ENCODE measurements around the gene RIC8A.

Gene RIC8A

DNA sequence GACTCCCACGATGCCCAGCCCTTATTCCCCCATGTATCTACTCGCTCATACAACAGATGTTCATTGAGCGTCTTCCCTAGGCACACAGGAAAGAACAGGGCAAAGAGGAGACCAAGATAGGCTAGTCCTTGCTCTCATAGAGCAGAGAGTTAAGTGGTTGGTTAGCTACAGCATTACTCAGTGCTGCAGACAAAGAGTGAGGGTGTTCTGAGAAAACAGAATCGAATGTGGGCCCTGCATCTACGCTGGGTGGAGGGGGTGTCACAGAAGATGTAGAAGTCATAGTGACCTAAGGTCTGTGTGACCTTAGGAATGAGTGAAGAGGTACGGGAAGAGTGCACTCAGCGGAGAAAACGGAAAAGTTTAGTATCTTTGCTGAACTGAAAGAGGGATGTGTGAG, 41.6 kb downstream of the RIC8A start:
- H3K36me3 ChIP-seq (ENCODE audit: control insufficient read depth, insufficient read depth, low read length), result peaks cover 11% of the 10 kb centered on the region

DNA sequence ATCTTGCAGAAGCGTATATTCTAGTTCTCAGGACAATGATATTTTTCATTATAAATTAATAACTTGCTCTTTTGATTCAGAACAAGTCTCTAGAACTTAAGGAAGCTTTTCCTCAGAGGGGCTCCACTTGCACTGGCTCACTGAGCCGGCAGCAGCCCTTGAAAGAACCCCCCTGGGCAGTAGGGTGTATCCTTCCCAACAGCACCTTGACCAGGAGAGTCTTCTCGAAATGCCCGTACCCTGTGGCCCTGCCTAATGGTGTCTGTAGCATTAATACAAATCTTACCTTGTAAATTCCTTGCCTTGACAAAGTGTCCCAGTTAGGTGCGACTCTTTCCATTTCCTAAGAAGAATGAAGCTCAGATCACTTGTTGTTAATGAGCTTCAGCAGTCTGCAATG, 42.8 kb downstream of the RIC8A start:
- Histone ChIP-seq H3K4me1 (ENCODE audit: control insufficient read depth, insufficient read depth, low read length) (no peaks in the 10 kb centered on the region), H3K9ac (ENCODE audit: low read length) (no peak overlapping the region), H3K27me3 (ENCODE audit: control insufficient read depth, insufficient read depth, low read length) (no peaks in the 10 kb centered on the region), H3K36me3 (ENCODE audit: control insufficient read depth, insufficient read depth, low read length) (peaks cover 11% of the 10 kb centered on the region), H3K4me3 (ENCODE audit: low read length) (no peak overlapping the region), H3K9me3 (ENCODE audit: control insufficient read depth, low read length) (no peaks in the 10 kb centered on the region)

More for the DNA sequence above, 41.6 kb downstream of the RIC8A start:
- Histone ChIP-seq H3K4me1 (ENCODE audit: control insufficient read depth, insufficient read depth, low read length) (no peaks in the 10 kb centered on the region), H3K4me3 (ENCODE audit: low read length) (no peak overlapping the region), H3K27me3 (ENCODE audit: control insufficient read depth, insufficient read depth, low read length) (no peaks in the 10 kb centered on the region), H3K9ac (ENCODE audit: low read length) (no peak overlapping the region), H3K9me3 (ENCODE audit: control insufficient read depth, low read length) (no peaks in the 10 kb centered on the region)

GRCh38 chr11:250740-251299, 43.3 kb downstream of the RIC8A start:
- Histone ChIP-seq H3K9ac (ENCODE audit: low read length) (no peak overlapping the region), H3K27me3 (ENCODE audit: control insufficient read depth, insufficient read depth, low read length) (no peaks in the 10 kb centered on the region), H3K36me3 (ENCODE audit: control insufficient read depth, insufficient read depth, low read length) (peaks cover 9% of the 10 kb centered on the region)

DNA sequence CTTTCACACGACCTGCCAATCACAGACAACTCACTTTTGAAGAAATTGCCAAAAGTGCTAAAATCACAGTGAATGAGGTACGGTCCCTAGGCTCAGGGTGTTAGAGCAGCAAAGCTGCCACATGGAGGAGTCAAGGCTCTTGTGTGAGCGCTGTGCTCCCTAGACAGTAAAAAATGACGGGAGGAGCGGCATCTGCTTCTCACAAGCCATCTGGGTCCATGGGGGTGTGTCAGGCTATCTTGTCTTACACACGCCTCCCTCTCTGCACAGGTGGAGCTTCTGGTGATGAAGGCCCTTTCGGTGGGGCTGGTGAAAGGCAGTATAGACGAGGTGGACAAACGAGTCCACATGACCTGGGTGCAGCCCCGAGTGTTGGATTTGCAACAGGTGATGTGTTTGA, 44.0 kb downstream of the RIC8A start:
- Histone ChIP-seq H3K9ac (ENCODE audit: low read length) (no peak overlapping the region), H3K27me3 (ENCODE audit: control insufficient read depth, insufficient read depth, low read length) (no peaks in the 10 kb centered on the region), H3K9me3 (ENCODE audit: control insufficient read depth, low read length) (no peaks in the 10 kb centered on the region), H3K4me3 (ENCODE audit: low read length) (no peak overlapping the region), H3K4me1 (ENCODE audit: control insufficient read depth, insufficient read depth, low read length) (no peaks in the 10 kb centered on the region), H3K36me3 (ENCODE audit: control insufficient read depth, insufficient read depth, low read length) (peaks cover 6% of the 10 kb centered on the region)

More at GRCh38 chr11:250740-251299, 43.3 kb downstream of the RIC8A start:
- Histone ChIP-seq H3K4me3 (ENCODE audit: low read length) (no peak overlapping the region), H3K4me1 (ENCODE audit: control insufficient read depth, insufficient read depth, low read length) (no peaks in the 10 kb centered on the region), H3K9me3 (ENCODE audit: control insufficient read depth, low read length) (no peaks in the 10 kb centered on the region)

- no peak overlapping the region for H3K4me3 ChIP-seq (ENCODE audit: low read length)
- H3K4me1 ChIP-seq (ENCODE audit: control insufficient read depth, insufficient read depth, low read length), result no peaks in the 10 kb centered on the region
- no peaks in the 10 kb centered on the region for H3K9me3 ChIP-seq (ENCODE audit: control insufficient read depth, low read length)
- H3K27me3 ChIP-seq (ENCODE audit: control insufficient read depth, insufficient read depth, low read length), result no peaks in the 10 kb centered on the region
- peaks cover 6% of the 10 kb centered on the region for H3K36me3 ChIP-seq (ENCODE audit: control insufficient read depth, insufficient read depth, low read length)
- no peak overlapping the region for H3K9ac ChIP-seq (ENCODE audit: low read length)
Measured at GRCh38 chr11:252666-253065, 45.2 kb downstream of the RIC8A start.

GRCh38 chr11:253160-253885, 45.8 kb downstream of the RIC8A start:
- H3K27me3 ChIP-seq (ENCODE audit: control insufficient read depth, insufficient read depth, low read length), result no peaks in the 10 kb centered on the region
- H3K9me3 ChIP-seq (ENCODE audit: control insufficient read depth, low read length), result no peaks in the 10 kb centered on the region
- H3K4me1 ChIP-seq (ENCODE audit: control insufficient read depth, insufficient read depth, low read length), result no peaks in the 10 kb centered on the region
- H3K36me3 ChIP-seq (ENCODE audit: control insufficient read depth, insufficient read depth, low read length), result peaks cover 6% of the 10 kb centered on the region
- H3K9ac ChIP-seq (ENCODE audit: low read length), result no peak overlapping the region
- H3K4me3 ChIP-seq (ENCODE audit: low read length), result no peak overlapping the region

DNA sequence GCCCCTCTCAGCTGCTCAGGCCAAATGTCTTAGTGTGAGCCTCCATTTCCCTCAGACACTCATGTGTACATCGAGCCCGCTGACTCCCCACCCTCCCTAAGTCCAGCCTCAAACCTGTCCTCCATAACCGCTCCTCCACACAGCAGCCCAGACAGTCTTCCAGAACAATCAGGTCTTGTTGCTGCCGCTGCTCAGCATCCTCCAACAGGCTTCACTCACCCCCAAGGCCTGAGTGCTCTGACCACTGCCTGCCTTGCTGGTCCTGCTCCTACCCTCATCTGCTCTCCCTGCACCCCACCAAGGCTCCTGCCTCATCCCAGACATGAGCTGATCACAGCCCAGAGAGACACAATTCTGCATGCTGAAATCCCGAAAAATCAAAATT, 46.4 kb downstream of the RIC8A start:
- H3K9ac ChIP-seq (ENCODE audit: low read length), result no peak overlapping the region
- H3K4me3 ChIP-seq (ENCODE audit: low read length), result no peak overlapping the region
- no peaks in the 10 kb centered on the region for H3K27me3 ChIP-seq (ENCODE audit: control insufficient read depth, insufficient read depth, low read length)
- no peaks in the 10 kb centered on the region for H3K4me1 ChIP-seq (ENCODE audit: control insufficient read depth, insufficient read depth, low read length)
- H3K36me3 ChIP-seq (ENCODE audit: control insufficient read depth, insufficient read depth, low read length), result peaks cover 3% of the 10 kb centered on the region
- H3K9me3 ChIP-seq (ENCODE audit: control insufficient read depth, low read length), result no peaks in the 10 kb centered on the region

GRCh38 chr11:255176-255575, 47.7 kb downstream of the RIC8A start:
- H3K27me3 ChIP-seq (ENCODE audit: control insufficient read depth, insufficient read depth, low read length), result no peaks in the 10 kb centered on the region
- H3K9ac ChIP-seq (ENCODE audit: low read length), result no peak overlapping the region
- no peak overlapping the region for H3K4me3 ChIP-seq (ENCODE audit: low read length)
- no peaks in the 10 kb centered on the region for H3K36me3 ChIP-seq (ENCODE audit: control insufficient read depth, insufficient read depth, low read length)
- no peaks in the 10 kb centered on the region for H3K9me3 ChIP-seq (ENCODE audit: control insufficient read depth, low read length)
- H3K4me1 ChIP-seq (ENCODE audit: control insufficient read depth, insufficient read depth, low read length), result no peaks in the 10 kb centered on the region

- H3K4me1 ChIP-seq (ENCODE audit: control insufficient read depth, insufficient read depth, low read length), result no peaks in the 10 kb centered on the region
- no peaks in the 10 kb centered on the region for H3K36me3 ChIP-seq (ENCODE audit: control insufficient read depth, insufficient read depth, low read length)
- no peak overlapping the region for H3K9ac ChIP-seq (ENCODE audit: low read length)
- H3K4me3 ChIP-seq (ENCODE audit: low read length), result no peak overlapping the region
- no peaks in the 10 kb centered on the region for H3K27me3 ChIP-seq (ENCODE audit: control insufficient read depth, insufficient read depth, low read length)
- H3K9me3 ChIP-seq (ENCODE audit: control insufficient read depth, low read length), result no peaks in the 10 kb centered on the region
Measured at GRCh38 chr11:255816-256215, 48.3 kb downstream of the RIC8A start.

GRCh38 chr11:256952-257737, 49.6 kb downstream of the RIC8A start:
- Histone ChIP-seq H3K9ac (ENCODE audit: low read length) (no peak overlapping the region), H3K36me3 (ENCODE audit: control insufficient read depth, insufficient read depth, low read length) (no peaks in the 10 kb centered on the region), H3K4me3 (ENCODE audit: low read length) (no peak overlapping the region), H3K27me3 (ENCODE audit: control insufficient read depth, insufficient read depth, low read length) (no peaks in the 10 kb centered on the region), H3K4me1 (ENCODE audit: control insufficient read depth, insufficient read depth, low read length) (no peaks in the 10 kb centered on the region), H3K9me3 (ENCODE audit: control insufficient read depth, low read length) (no peaks in the 10 kb centered on the region)

DNA sequence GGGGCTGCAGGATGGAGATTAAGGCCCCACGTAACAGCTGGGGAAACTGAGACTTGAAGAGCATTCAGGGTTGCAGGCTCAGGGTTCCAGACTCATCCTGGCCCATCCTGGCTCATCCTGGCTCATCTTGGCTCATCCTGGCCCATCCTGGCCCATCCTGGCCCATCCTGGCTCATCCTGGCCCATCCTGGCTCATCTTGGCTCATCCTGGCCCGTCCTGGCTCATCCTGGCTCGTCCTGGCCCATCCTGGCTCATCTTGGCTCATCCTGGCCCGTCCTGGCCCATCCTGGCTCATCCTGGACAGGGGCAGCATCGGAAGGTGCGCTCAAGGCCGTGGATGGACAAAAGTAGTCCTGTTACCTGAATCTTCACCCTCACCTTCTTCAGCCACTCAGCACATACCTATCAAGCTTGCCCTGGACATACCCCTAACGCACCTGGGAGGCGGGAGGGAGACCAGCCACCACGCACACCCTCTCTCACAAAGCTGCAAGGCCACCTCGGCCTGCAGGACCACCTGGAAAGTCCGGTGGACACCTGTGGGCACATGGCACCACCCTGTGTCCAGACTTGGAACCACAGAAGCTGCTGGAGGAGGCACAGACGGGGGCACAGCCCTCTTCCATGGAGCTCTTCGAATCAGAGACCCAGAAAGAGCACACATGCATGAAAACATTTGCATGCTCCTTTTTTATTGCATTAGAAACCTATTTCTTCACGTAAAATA, 50.4 kb downstream of the RIC8A start:
- Histone ChIP-seq H3K36me3 (ENCODE audit: control insufficient read depth, insufficient read depth, low read length) (no peaks in the 10 kb centered on the region), H3K9me3 (ENCODE audit: control insufficient read depth, low read length) (no peaks in the 10 kb centered on the region), H3K4me1 (ENCODE audit: control insufficient read depth, insufficient read depth, low read length) (no peaks in the 10 kb centered on the region), H3K9ac (ENCODE audit: low read length) (no peak overlapping the region), H3K27me3 (ENCODE audit: control insufficient read depth, insufficient read depth, low read length) (no peaks in the 10 kb centered on the region), H3K4me3 (ENCODE audit: low read length) (no peak overlapping the region)

DNA sequence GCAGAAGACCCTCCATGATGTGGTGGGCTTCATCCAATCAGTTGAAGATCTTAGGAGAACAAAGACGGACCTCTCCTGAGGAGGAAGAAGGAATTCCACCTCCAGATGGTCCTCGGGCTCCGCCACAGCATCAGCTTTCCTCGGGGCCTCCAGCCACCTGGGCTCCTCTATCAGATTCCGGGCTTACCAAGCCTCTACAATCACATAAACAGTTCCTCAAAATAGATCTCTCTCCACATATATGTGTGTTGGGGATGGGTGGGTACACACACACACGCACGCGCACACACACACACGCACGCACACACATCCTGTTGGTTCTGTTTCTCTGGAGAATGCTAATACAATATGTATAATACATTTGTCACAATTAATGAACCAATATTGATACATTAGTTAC, 51.9 kb downstream of the RIC8A start:
- Histone ChIP-seq H3K36me3 (ENCODE audit: control insufficient read depth, insufficient read depth, low read length) (no peaks in the 10 kb centered on the region), H3K27me3 (ENCODE audit: control insufficient read depth, insufficient read depth, low read length) (no peaks in the 10 kb centered on the region), H3K4me1 (ENCODE audit: control insufficient read depth, insufficient read depth, low read length) (no peaks in the 10 kb centered on the region), H3K4me3 (ENCODE audit: low read length) (no peak overlapping the region), H3K9me3 (ENCODE audit: control insufficient read depth, low read length) (no peaks in the 10 kb centered on the region), H3K9ac (ENCODE audit: low read length) (no peak overlapping the region)
